ENCODE results near the gene TRIO.

Gene TRIO

DNA sequence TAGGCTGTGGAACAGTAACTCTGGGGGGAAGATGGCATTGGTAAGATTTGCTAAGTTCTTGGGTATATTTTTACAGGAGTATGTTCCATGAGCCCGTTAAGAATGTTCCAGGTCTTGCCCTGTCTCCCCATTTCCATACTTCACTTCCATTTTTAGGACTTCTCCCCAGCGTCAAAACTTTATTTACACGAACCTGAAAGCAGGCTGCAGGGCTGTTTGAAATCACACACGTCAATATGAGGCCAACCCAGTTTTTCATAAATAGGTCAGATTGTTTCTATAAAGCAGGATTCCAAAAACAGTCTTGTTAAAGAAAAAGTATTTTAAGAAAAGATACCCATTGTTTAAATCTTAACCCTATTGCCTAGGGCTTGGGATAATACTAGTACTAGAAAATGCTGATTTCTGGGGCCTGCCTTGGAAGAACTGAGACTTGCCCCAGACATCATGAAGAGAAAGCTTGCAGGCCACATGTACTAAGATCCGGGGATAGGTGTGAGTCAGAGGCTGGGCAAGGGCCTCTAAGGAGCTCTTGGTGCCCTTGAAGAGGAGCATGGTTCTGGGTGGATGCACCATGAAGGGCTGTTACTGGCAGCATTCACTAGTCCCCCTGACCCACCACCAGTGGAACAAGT lies 24.2 kb downstream of the TRIO start:
- DNase-seq = no peak
- Histone ChIP-seq H3K9me3 (no peaks in the 10 kb centered on the region), H3K27me3 (no peaks in the 10 kb centered on the region), H3K36me3 (no peaks in the 10 kb centered on the region), H3K4me3 (no peak overlapping the region), H3K4me1 (peaks cover 0 to 51% (median 26%) of the 10 kb centered on the region in 4 donors), H3K27ac (peak overlapping the region in 1 of 2 donors; percentile 4)
- intact Hi-C loops (cut with DNase I; ENCODE audit: low total_unique reads) = no loop called here
- TF ChIP-seq, protein P1, sequence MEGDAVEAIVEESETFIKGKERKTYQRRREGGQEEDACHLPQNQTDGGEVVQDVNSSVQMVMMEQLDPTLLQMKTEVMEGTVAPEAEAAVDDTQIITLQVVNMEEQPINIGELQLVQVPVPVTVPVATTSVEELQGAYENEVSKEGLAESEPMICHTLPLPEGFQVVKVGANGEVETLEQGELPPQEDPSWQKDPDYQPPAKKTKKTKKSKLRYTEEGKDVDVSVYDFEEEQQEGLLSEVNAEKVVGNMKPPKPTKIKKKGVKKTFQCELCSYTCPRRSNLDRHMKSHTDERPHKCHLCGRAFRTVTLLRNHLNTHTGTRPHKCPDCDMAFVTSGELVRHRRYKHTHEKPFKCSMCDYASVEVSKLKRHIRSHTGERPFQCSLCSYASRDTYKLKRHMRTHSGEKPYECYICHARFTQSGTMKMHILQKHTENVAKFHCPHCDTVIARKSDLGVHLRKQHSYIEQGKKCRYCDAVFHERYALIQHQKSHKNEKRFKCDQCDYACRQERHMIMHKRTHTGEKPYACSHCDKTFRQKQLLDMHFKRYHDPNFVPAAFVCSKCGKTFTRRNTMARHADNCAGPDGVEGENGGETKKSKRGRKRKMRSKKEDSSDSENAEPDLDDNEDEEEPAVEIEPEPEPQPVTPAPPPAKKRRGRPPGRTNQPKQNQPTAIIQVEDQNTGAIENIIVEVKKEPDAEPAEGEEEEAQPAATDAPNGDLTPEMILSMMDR (IDR thresholded peaks at IDR 0.05) = no peak

GRCh38 chr5:14168144-14168792 lies 25.1 kb downstream of the TRIO start:
- peaks cover 0 to 56% (median 27%) of the 10 kb centered on the region in 4 donors for H3K4me1 ChIP-seq
- intact Hi-C loops (cut with DNase I; ENCODE audit: low total_unique reads) = no loop called here
- H3K36me3 ChIP-seq = no peaks in the 10 kb centered on the region
- no peak overlapping the region for H3K4me3 ChIP-seq
- H3K27me3 ChIP-seq = no peaks in the 10 kb centered on the region
- no peak overlapping the region for H3K27ac ChIP-seq
- TF ChIP-seq, protein P1 (IDR thresholded peaks at IDR 0.05) = no peak
- DNase-seq = no peak
- H3K9me3 ChIP-seq = no peaks in the 10 kb centered on the region

DNA sequence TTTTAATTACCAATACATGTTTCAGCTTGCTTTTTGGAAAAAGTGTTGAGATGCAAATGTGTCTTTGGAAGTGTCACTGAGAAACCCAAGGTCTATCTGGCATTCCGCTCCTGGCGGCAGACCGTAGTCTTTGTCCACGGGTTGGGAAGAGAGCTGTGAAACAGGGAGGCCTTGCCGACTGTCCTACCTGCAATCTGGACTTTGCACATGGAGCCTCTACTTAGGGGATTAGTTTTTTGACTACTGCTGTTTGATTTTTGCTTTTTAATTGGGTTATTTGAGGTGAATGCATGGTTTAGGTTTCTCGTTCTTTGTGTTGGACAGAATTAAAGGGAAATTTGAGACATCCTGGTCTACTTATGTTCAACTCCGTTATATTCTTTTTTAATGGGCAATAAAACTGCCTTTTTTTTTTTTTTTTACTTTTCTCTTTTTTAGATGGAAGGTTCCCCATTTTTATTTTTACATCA lies 25.7 kb downstream of the TRIO start:
- Histone ChIP-seq H3K9me3 (no peaks in the 10 kb centered on the region), H3K27me3 (no peaks in the 10 kb centered on the region), H3K36me3 (no peaks in the 10 kb centered on the region), H3K27ac (no peak overlapping the region), H3K4me3 (no peak overlapping the region), H3K4me1 (peaks cover 0 to 62% (median 33%) of the 10 kb centered on the region in 4 donors)
- no peak for DNase-seq
- intact Hi-C loops (cut with DNase I; ENCODE audit: low total_unique reads) = no loop called here
- TF ChIP-seq, protein P1 (IDR thresholded peaks at IDR 0.05) = no peak

DNA sequence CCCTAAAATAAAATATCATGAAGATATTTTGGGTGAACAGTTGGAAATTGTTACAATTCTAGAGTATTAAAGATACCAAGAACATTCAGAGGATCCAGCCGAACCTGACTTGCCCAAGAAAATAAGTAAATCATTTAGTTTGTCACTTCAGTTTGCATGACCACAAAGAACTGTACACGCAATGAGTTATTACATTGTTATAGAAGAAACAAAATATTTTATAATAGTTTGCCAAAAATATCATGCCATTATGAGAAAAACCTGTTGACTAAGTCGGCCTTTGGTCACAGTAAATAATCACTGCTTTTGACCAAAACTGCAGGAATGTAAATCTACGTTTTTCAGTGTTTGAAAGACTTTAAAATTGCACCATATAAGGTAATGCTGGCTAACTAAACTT lies 27.9 kb downstream of the TRIO start:
- H3K36me3 ChIP-seq = no peaks in the 10 kb centered on the region
- intact Hi-C loops (cut with DNase I; ENCODE audit: low total_unique reads) = no loop called here
- TF ChIP-seq, protein P1 (IDR thresholded peaks at IDR 0.05) = no peak
- H3K4me1 ChIP-seq = peaks cover 0 to 62% (median 39%) of the 10 kb centered on the region in 4 donors
- H3K27me3 ChIP-seq = no peaks in the 10 kb centered on the region
- no peak for DNase-seq
- no peak overlapping the region for H3K27ac ChIP-seq
- H3K9me3 ChIP-seq = no peaks in the 10 kb centered on the region
- no peak overlapping the region for H3K4me3 ChIP-seq

DNA sequence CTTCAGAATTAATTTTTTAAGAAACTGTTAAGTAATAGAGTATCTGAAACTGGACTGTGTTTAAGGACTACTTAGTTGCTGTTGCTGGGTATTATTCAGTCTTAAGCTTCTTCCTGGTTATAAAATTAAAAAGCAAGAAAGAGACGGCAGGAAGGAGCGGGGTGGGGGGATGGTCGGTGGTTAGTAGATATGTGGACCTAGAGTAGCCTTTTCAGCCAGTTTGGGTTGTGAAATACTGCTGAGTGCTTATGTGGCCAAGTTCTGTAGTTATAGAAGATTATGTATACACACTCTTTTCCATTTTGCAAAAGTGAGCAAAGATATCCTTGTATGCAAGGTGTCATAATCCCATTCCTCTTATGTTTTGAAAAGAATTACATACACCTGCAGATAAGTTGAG lies 28.5 kb downstream of the TRIO start:
- Histone ChIP-seq H3K4me1 (peaks cover 0 to 63% (median 38%) of the 10 kb centered on the region in 4 donors), H3K27ac (no peak overlapping the region), H3K27me3 (no peaks in the 10 kb centered on the region), H3K4me3 (no peak overlapping the region), H3K36me3 (no peaks in the 10 kb centered on the region), H3K9me3 (no peaks in the 10 kb centered on the region)
- TF ChIP-seq, protein P1 (IDR thresholded peaks at IDR 0.05) = no peak
- DNase-seq = no peak
- intact Hi-C loops (cut with DNase I; ENCODE audit: low total_unique reads) = no loop called here
